Measurements from ENCODE around the gene DIS3L. TPM values are rescaled to one million over a fixed set of nuclear protein-coding genes. Genes with fewer than 3 reads are reported as not detected.

Gene DIS3L
- total RNA-seq, 3 donors from 2014 or later (not counting 1 experiment from before 2014, with no cell fraction given), result 21.9 to 30.6 (median 28.3) TPM

- intact Hi-C loops (cut with micrococcal nuclease), result no loop called here
- no peaks in the 10 kb centered on the region for H3K9me3 ChIP-seq (ENCODE audit: control insufficient read depth, insufficient read depth, low read length)
- no peak overlapping the region for H3K4me3 ChIP-seq (ENCODE audit: low read length)
- peaks cover 45 to 53% of the 10 kb centered on the region in 2 donors for H3K27me3 Mint-ChIP-seq (ENCODE audit: low read depth in 2 of 2)
- peaks cover 31% of the 10 kb centered on the region for H3K27me3 ChIP-seq (ENCODE audit: control insufficient read depth, insufficient read depth, low read length)
- peaks cover 15 to 19% of the 10 kb centered on the region in 2 donors for H3K4me1 Mint-ChIP-seq
- no peaks in the 10 kb centered on the region for H3K36me3 ChIP-seq (ENCODE audit: control insufficient read depth, insufficient read depth, low read length)
- peaks cover 26% of the 10 kb centered on the region for H3K4me1 ChIP-seq (ENCODE audit: control insufficient read depth, insufficient read depth, low read length)
- no peaks in the 10 kb centered on the region for H3K9me3 Mint-ChIP-seq
- 88% methylated on average over 2 of the region's 2 CpGs for WGBS (ENCODE audit: insufficient coverage)
- H3K27ac Mint-ChIP-seq, result no peak overlapping the region
- no peak overlapping the region for H3K27ac ChIP-seq (ENCODE audit: low read length)
- no peak for TF ChIP-seq CTCF (IDR thresholded peaks at IDR 0.05)
- ATAC-seq (no peak), DNase-seq (no peak)
- no peaks in the 10 kb centered on the region for H3K36me3 Mint-ChIP-seq
- peak overlapping the region; percentile 17 for H3K4me3 Mint-ChIP-seq
Observed at GRCh38 chr15:66249605-66250174, 43.7 kb upstream of the DIS3L start.

- no peaks in the 10 kb centered on the region for H3K36me3 ChIP-seq (ENCODE audit: control insufficient read depth, insufficient read depth, low read length)
- no peak for TF ChIP-seq CTCF (IDR thresholded peaks at IDR 0.05)
- no peaks in the 10 kb centered on the region for H3K9me3 ChIP-seq (ENCODE audit: control insufficient read depth, insufficient read depth, low read length)
- H3K4me1 ChIP-seq (ENCODE audit: control insufficient read depth, insufficient read depth, low read length), result peaks cover 26% of the 10 kb centered on the region
- ATAC-seq (no peak), DNase-seq (no peak)
- Mint-ChIP-seq H3K36me3 (no peaks in the 10 kb centered on the region), H3K27ac (no peak overlapping the region), H3K4me3 (peak overlapping the region; percentile 63), H3K9me3 (no peaks in the 10 kb centered on the region), H3K27me3 (ENCODE audit: low read depth in 2 of 2) (peaks cover 56 to 63% of the 10 kb centered on the region in 2 donors), H3K4me1 (peaks cover 15 to 20% of the 10 kb centered on the region in 2 donors)
- H3K27me3 ChIP-seq (ENCODE audit: control insufficient read depth, insufficient read depth, low read length), result peaks cover 45% of the 10 kb centered on the region
- H3K4me3 ChIP-seq (ENCODE audit: low read length), result no peak overlapping the region
- H3K27ac ChIP-seq (ENCODE audit: low read length), result no peak overlapping the region
- WGBS (ENCODE audit: insufficient coverage), result 72% methylated on average over 9 of the region's 10 CpGs
- intact Hi-C loops (cut with micrococcal nuclease), result no loop called here
Observed at GRCh38 chr15:66251065-66251789, 42.1 kb upstream of the DIS3L start.

- peaks cover 15 to 20% of the 10 kb centered on the region in 2 donors for H3K4me1 Mint-ChIP-seq
- H3K27me3 Mint-ChIP-seq (ENCODE audit: low read depth in 2 of 2), result peaks cover 60 to 69% of the 10 kb centered on the region in 2 donors
- H3K9me3 ChIP-seq (ENCODE audit: control insufficient read depth, insufficient read depth, low read length), result no peaks in the 10 kb centered on the region
- WGBS (ENCODE audit: insufficient coverage), result 5% methylated on average over 55 of the region's 72 CpGs
- no peaks in the 10 kb centered on the region for H3K36me3 Mint-ChIP-seq
- DNase-seq (peak; percentile 28 to 65), ATAC-seq (peak in 2 of 3 donors; percentile 55 to 67)
- no peak overlapping the region for H3K4me3 ChIP-seq (ENCODE audit: low read length)
- intact Hi-C loops (cut with micrococcal nuclease), result no loop called here
- H3K4me1 ChIP-seq (ENCODE audit: control insufficient read depth, insufficient read depth, low read length), result peaks cover 26% of the 10 kb centered on the region
- no peaks in the 10 kb centered on the region for H3K9me3 Mint-ChIP-seq
- peak; percentile 25 for TF ChIP-seq CTCF (IDR thresholded peaks at IDR 0.05)
- no peaks in the 10 kb centered on the region for H3K36me3 ChIP-seq (ENCODE audit: control insufficient read depth, insufficient read depth, low read length)
- H3K27ac Mint-ChIP-seq, result no peak overlapping the region
- H3K27me3 ChIP-seq (ENCODE audit: control insufficient read depth, insufficient read depth, low read length), result peaks cover 50% of the 10 kb centered on the region
- peak overlapping the region; percentile 80 for H3K4me3 Mint-ChIP-seq
- no peak overlapping the region for H3K27ac ChIP-seq (ENCODE audit: low read length)
Observed at GRCh38 chr15:66251790-66252684, 41.3 kb upstream of the DIS3L start.
